HG03097 (cell line): ENCODE results near the gene OPA3.
"Not testable (repeated sequence)": the region's sequence is repeated elsewhere in the genome, so short reads cannot be mapped to it uniquely, and the experiment has no call there.

ENCODE experiments used
- ATAC-seq: cut with Tn5 transposase; IDR thresholded peaks from one replicate; pipeline ENCODE4 v1.9.1; 2021; ENCODE audit not compliant: unreplicated experiment, low FRiP score

The OPA3 gene

DNA sequence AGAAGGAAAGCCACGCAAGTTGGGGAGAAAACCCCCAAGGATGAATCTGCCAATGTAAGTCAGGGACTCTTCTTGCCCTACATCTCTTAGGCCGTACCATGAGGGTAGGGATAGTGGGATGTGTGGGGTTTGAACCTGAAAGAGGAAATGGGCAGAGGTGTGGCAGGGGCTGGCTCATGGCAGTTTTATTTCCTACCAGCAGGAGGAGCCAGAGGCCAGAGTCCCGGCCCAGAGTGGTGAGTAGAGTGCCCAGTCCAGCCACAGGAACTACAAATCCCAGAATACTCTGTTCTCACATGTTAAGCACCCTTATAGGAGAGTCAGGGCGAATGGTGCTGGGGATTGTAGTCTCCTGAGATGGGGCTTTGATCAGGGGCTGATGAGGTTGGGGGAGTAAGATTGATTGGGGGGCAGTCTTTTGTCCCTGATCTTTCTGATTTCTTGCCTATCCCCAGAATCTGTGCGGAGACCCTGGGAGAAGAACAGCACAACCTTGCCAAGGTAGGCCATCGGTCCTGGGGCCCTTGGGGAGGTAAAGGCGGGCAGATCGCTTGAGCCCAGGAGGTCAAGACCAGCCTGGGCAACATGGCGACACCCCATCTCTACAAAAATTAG lies 60.9 kb downstream of the OPA3 start:
- peak; percentile 83 for ATAC-seq

DNA sequence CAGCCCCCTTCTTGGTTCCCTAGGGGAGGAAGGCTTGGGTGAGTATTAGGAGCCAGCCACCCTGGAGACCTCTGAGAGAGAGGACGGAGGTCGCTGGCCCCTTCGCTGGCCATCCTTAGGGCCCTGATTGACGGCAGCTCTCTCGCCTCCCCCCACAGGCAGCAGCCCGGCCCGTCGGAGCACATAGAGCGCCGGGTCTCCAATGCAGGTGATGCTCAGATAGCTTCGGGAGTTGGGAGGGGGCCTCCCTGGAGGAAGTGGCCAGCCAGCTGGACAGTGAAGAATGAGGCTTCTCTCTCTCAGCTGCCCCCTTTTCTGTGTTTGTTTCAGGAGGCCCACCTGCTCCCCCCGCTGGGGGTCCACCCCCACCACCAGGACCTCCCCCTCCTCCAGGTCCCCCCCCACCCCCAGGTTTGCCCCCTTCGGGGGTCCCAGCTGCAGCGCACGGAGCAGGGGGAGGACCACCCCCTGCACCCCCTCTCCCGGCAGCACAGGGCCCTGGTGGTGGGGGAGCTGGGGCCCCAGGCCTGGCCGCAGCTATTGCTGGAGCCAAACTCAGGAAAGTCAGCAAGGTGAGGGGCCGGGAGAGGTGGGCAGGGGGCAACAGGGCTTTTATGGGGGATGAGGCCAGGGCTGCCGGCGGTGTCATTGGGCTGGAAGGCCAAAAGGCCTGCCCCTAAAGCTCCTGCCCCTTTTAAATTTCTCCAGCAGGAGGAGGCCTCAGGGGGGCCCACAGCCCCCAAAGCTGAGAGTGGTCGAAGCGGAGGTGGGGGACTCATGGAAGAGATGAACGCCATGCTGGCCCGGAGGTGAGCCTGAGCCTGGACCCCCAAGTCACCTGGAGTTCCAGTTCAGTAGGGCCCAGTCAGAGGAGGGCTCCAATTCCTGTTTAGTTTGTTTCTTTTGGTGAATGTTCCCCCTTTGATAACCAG lies 62.3 kb downstream of the OPA3 start:
- no peak for ATAC-seq

DNA sequence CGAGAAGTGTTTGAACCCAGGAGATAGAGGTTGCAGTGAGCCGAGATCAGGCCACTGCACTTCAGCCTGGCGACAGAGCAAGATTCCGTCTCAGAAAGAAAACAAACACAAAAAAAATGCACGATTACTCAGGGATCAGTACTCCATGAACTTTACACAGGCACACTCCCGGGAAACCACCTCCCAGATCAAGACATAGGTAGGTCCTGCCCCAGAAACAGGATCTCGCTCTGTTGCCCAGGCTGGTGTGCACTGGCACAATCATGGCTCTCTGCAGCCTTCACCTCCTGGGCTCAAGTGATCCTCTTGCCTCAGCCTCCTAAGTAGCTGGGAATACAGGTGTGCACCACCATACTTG lies 66.2 kb downstream of the OPA3 start:
- no peak for ATAC-seq

GRCh38 chr19:45517641-45518468 lies 66.7 kb downstream of the OPA3 start:
- no peak for ATAC-seq

- no peak for ATAC-seq
These were observed 67.4 kb downstream of the OPA3 start for GRCh38 chr19:45517238-45517637.

DNA sequence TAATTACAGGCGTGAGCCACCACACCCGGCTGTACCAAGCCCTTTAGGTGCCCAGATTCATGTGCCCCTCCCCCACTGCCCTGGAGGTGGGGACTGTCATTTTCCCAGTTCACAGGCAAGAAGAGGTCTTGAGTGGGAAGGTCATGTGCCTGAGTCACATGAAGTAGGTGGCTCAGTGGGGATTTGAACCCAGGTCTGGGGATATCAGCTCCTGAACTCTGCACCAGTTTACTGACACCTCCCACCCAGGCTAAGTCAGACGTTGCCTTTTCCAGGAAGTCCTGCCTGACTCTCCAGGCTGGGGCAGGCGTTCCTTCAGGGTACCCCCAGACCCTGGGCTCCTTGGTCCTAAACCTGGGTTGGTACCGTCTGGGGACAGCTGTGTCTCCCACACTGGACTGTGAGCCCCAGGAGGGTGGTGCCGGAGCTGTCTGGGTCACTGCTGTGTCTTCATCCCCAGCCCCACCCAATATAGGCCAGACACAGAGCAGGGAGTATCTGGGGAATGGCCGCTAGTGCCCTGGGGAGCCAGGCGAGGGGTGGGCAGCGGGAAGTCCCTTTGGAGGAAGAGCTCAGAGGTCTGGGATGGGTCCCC lies 68.7 kb downstream of the OPA3 start:
- ATAC-seq, result no peak

- no peak for ATAC-seq
These were observed 69.4 kb downstream of the OPA3 start for GRCh38 chr19:45515081-45515624.

DNA sequence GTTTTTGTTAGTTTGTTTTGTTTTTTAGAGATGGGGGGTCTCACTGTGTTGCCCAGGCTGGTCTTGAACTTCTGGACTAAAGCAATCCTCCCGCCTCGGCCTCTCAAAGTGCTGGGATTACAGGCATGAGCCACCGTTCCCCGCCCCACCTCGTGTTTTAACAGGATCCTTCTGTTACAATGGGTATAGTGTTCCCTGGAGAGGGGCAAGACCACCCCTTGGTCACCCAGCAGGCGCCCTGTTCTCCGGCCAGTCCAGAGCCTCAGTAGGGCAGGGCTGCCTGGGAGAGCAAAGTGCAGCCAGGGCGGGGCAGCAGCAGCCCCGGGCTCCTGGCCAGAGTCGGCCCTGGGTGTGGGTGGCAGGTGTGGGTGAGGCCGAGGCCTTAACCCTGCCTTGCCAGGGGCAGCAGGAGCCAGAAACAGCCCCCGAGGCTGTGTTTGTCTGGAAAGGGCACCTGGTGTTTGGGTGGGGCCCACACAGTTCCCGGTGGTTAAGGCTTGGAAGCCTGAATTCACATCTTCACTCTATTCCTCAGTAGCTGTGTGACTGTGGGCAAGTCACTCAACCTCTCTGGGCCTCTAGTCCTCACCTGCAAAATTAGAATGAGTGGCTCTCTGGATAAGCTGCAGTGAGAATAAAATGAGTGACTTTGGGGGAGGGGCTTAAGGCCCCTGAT lies 70.1 kb downstream of the OPA3 start:
- ATAC-seq, result no peak

DNA sequence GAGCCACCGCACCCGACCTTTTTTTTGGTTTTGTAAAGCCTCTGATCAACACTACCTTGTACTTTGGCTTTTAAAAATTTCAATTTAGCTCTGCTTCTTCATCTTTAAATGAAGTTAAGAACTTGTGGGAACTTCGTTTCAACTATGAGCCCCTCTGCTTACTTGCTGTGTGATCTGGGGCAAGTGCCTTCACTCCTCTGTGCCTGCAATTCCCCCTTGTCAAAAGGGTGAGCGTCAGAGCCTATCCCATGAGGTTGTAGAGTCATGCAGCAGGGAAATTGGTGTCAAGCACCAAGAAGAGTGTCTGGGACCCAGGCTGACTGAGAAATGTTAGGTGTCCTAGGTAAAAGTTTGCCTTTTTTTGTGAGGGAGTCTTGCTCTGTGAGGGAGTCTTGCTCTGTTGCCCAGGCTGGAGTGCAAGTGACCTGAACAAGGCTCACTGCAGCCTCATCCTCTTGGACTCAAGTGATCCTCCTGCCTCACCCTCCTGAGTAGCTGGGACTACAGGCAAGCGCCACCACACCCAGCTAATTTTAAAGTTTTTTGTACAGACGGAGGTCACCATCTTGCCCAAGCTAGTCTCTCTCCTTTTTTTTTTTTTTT lies 71.6 kb downstream of the OPA3 start:
- no peak for ATAC-seq

GRCh38 chr19:45511074-45511473 lies 73.5 kb downstream of the OPA3 start:
- no peak for ATAC-seq

- ATAC-seq, result not testable (repeated sequence)
These were observed 74.2 kb downstream of the OPA3 start for GRCh38 chr19:45510352-45510751.

DNA sequence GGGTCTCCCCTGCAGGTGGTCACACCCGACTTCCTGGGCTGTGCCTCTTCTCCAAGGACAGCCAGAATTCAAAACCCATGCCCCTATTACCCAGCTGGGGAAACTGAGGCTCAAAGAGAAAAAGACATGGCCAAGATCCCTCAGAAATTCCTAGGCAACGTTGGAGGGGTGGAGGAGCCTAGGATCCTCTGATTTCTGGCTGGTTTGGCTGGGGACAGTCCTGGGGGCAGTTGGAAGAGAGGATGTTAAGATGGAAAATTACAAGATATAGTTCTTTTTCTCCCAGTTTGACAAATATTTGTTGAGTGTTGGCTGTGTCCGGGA lies 74.9 kb downstream of the OPA3 start:
- ATAC-seq, result no peak

DNA sequence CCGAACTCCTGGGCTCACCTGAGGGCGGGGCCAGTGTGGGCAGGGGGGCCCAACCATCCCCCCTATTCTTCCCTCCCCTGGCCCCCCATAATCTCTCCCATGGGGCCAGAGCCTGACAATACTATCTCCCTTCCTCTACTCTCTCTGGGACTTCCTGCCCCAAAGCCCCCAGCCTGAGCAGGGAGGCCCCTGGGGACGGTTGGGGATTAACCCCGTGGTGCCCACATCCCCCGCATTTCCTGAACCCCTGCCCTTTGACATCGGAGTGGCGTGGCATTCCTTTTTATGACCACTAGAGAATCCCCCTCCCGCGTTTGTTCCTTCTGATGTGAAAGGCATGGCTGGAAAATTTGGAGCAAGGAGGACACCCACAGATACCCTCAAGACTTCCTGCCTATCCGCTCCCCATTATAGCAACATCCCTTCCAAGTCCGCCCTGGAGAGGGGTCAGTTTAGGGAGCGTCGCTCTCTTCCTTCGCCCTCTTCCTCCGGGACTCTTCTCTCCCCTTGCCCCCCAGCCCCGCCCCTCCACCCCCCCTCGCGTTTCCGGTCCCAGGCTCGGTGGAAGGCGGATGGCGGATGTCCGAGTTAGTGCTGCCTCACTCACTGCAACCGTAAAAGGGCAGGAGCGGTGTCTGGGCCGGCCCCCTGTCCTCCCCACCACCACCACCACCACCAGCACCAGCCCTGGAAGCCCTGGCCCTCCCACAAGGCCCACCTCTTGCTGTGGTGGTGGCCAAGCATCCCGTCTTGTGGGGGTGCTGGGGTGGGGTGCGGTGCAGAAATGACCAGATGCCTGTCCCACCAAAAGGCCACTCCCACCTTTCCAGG lies 75.5 kb downstream of the OPA3 start:
- peak; percentile 30 for ATAC-seq

DNA sequence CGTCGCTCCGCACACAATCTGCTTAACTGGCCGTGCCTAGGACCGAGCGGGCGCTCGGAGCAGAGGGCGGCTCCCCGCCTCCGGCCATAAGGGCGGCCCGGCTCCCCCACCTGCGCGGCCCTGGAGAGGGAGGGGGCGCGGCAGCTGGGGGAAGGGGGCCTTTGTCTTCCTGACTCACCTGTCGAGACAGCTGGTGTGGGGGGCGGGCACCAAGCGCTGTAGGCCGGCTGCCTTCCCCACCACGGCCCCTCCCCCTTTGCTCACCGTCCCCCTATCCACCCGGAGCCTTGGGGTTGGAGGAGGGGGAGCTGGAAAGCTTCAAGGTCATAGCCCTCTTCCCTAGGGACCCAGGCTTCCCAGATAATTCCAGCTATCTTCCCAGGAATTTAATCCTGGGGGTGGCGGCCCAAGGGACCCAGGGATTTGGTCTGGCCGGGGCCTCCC lies 76.2 kb downstream of the OPA3 start:
- peak; percentile 6 for ATAC-seq

- ATAC-seq, result no peak
These were observed 76.7 kb downstream of the OPA3 start for GRCh38 chr19:45507872-45508416.

GRCh38 chr19:45506989-45507871 lies 77.4 kb downstream of the OPA3 start, which contains the start of gene VASP:
VASP (plus strand) TSS chr19:45507479; CDS start chr19:45507772, 293 bp downstream.
- ATAC-seq, result peak; percentile 48

DNA sequence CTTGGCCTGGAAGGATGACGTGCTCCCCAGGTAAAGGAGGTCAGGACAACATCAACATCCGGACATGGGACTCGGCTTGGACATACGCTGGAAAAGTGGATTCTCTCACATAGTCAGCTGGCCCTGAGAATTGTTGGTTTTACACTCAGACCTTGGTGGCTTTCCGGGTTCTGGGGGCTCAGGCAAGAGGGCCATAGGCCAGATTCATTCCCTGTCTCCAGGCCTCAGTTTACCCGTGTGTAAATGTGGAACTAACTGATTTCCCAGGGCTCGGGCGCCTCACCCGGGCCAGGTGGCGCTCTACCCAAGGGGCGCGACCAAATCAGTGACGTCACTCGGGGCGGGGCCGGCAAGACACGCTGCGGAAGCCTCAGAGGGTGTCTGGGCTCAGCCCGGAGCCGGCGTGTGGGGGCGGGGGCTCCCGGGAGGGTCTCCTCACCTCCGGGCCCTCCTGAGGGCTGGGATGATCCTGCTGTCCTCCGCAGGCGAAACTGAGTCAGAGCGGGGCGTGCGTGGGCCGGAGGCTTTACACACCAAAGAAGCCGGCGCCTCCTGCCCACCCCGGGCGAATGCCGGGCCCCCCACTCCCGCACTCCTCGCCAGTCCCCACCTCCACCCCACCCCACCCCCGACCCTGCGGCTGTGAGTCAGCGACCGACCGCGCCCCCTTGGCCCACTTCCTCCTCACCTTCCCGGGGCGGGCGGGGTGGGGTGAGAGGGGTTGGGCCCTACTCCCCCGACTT lies 78.2 kb downstream of the OPA3 start:
- ATAC-seq, result peak; percentile 42
